Measurements from ENCODE around the gene TLE5.
"Not testable (repeated sequence)": the region's sequence is repeated elsewhere in the genome, so short reads cannot be mapped to it uniquely, and the experiment has no call there.

Gene TLE5

GRCh38 chr19:3025549-3025886, 36.8 kb downstream of the TLE5 start:
- no peak for DNase-seq (ENCODE audit: low read depth in 2 of 2)

GRCh38 chr19:3024870-3025548, 37.3 kb downstream of the TLE5 start:
- DNase-seq (ENCODE audit: low read depth in 2 of 2) = no peak

GRCh38 chr19:3024509-3024869, 37.8 kb downstream of the TLE5 start:
- DNase-seq (ENCODE audit: low read depth in 2 of 2) = no peak

- no peak for DNase-seq (ENCODE audit: low read depth in 2 of 2)
These were observed 41.9 kb downstream of the TLE5 start for GRCh38 chr19:3020321-3020960.

- DNase-seq (ENCODE audit: low read depth in 2 of 2) = no peak
These were observed 43.0 kb downstream of the TLE5 start for GRCh38 chr19:3019211-3019854.

GRCh38 chr19:3017923-3018322, 44.4 kb downstream of the TLE5 start:
- DNase-seq (ENCODE audit: low read depth in 2 of 2) = no peak

- no peak for DNase-seq (ENCODE audit: low read depth in 2 of 2)
These were observed 46.9 kb downstream of the TLE5 start for GRCh38 chr19:3015126-3016057.

GRCh38 chr19:3014135-3014534, 48.2 kb downstream of the TLE5 start:
- DNase-seq (ENCODE audit: low read depth in 2 of 2) = no peak

GRCh38 chr19:3013263-3013725, 49.0 kb downstream of the TLE5 start:
- no peak for DNase-seq (ENCODE audit: low read depth in 2 of 2)

- no peak for DNase-seq (ENCODE audit: low read depth in 2 of 2)
These were observed 49.6 kb downstream of the TLE5 start for GRCh38 chr19:3012621-3013262.

- DNase-seq (ENCODE audit: low read depth in 2 of 2) = not testable (repeated sequence)
These were observed 50.2 kb downstream of the TLE5 start for GRCh38 chr19:3012059-3012458.

GRCh38 chr19:3010871-3011270, 51.4 kb downstream of the TLE5 start:
- no peak for DNase-seq (ENCODE audit: low read depth in 2 of 2)

GRCh38 chr19:3008994-3009393, 53.3 kb downstream of the TLE5 start:
- no peak for DNase-seq (ENCODE audit: low read depth in 2 of 2)

- no peak for DNase-seq (ENCODE audit: low read depth in 2 of 2)
These were observed 54.3 kb downstream of the TLE5 start for GRCh38 chr19:3007975-3008374.

- no peak for DNase-seq (ENCODE audit: low read depth in 2 of 2)
These were observed 56.1 kb downstream of the TLE5 start for GRCh38 chr19:3006075-3006767.

- no peak for DNase-seq (ENCODE audit: low read depth in 2 of 2)
These were observed 57.0 kb downstream of the TLE5 start for GRCh38 chr19:3005345-3005744.

- no peak for DNase-seq (ENCODE audit: low read depth in 2 of 2)
These were observed 57.8 kb downstream of the TLE5 start for GRCh38 chr19:3004522-3004921.

- DNase-seq (ENCODE audit: low read depth in 2 of 2) = no peak
These were observed 59.2 kb downstream of the TLE5 start for GRCh38 chr19:3003046-3003445.

Data from stimulated activated CD8-positive, alpha-beta memory T cell treated with anti-CD3 and anti-CD28 coated beads, Interleukin-15, amount 100 ng/mL, for 4 hours (primary cell).